Peyer's patch (tissue), 4 donors: ENCODE data around the gene EGR1.

Source experiments
- CTCF ChIP-seq, 6 experiments: fragments of 450-650 bp in 4 of 6; fragments of 200-600 bp in 2 of 6; sonication (generic) in 1 of 6; IDR thresholded peaks; one replicate each; pipeline ENCODE4 v1.5.1; 2017 to 2019; ENCODE audit warnings: antibody characterized with exemption in 6 of 6, mild to moderate bottlenecking in 3 of 6, moderate library complexity in 1 of 6
- POLR2A ChIP-seq, 2 donors: fragments of 450-650 bp; IDR thresholded peaks; one replicate each; pipeline ENCODE4 v1.5.1; 2017; ENCODE audit warnings: antibody characterized with exemption in 2 of 2, mild to moderate bottlenecking in 2 of 2, moderate library complexity in 2 of 2

GRCh38 chr5:138469540-138470321 is 4.5 kb downstream of the EGR1 start:
- TF ChIP-seq CTCF (IDR thresholded peaks at IDR 0.05) (no peak), POLR2A (IDR thresholded peaks at IDR 0.05) (no peak)
